ENCODE measurements around the gene RCVRN.

RCVRN gene

GRCh38 chr17:9895923-9896322 lies 9.1 kb downstream of the RCVRN start:
- no peak for DNase-seq

- no peak for DNase-seq
Observed at GRCh38 chr17:9894231-9894630, 10.8 kb downstream of the RCVRN start.

DNA sequence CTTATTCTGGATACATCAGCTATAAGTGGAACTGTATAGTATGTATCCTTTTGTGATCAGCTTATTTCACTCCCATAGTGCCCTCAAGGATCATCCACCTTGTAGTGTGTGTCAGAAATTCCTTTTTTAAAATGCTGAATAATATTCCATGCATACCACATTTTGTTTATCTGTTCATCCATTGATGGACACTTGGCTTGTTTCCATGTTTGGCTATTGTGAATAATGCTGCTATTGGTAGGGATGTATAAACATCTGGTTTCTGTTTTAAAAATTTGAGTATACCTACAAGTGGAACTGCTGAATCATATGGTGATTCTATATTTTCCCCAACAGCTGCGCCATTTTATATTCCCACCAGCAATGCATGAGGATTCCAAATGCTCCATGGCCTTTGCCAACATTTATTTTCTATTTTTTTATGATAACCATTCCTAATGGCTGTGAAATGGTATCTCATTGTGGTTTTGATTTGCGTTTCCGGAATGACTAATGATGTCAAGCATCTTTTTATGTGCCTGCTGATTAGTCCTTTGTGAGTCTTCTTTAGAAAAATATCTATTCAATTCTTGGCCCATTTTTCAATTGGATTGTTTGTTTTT lies 11.6 kb downstream of the RCVRN start:
- no peak for DNase-seq

DNA sequence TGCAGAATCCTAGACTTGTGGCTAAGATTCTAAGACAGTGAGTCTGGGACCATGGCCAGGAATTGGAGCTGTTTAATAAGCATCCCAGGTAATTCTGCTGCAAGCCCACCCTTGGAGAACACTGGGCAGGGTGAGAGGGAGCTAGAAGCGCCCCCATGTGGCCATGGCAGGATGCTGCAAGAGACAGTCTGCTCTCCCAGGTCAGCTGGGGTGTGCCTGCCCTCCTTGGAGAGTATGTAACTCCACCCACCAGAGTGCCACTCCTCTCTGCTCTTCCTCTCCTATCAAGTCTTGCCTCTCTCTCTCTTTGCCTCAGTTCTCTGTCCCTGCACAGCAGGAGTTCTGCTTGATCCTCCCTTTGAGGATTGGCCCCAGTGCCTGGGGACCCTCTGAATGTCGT lies 14.9 kb downstream of the RCVRN start:
- DNase-seq, result peak; percentile 62

DNA sequence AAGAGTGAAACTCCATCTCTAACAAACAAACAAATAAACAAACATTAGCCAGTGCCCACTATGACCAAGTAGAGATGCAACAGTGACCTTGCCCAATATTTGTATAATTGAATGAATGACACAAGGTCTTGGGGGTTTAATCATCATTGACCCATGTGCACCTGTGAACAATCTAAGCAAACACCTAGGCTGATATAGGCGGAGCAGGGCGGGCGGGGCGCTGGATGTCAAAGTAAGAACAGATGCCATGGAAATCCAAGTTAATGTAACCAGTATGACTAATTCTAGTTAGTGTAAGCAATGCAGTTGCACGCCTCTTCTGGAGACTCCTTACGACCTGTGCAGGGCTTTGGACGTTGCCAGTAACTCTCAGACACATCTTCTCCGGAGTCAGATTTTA lies 17.6 kb downstream of the RCVRN start:
- DNase-seq, result no peak

DNA sequence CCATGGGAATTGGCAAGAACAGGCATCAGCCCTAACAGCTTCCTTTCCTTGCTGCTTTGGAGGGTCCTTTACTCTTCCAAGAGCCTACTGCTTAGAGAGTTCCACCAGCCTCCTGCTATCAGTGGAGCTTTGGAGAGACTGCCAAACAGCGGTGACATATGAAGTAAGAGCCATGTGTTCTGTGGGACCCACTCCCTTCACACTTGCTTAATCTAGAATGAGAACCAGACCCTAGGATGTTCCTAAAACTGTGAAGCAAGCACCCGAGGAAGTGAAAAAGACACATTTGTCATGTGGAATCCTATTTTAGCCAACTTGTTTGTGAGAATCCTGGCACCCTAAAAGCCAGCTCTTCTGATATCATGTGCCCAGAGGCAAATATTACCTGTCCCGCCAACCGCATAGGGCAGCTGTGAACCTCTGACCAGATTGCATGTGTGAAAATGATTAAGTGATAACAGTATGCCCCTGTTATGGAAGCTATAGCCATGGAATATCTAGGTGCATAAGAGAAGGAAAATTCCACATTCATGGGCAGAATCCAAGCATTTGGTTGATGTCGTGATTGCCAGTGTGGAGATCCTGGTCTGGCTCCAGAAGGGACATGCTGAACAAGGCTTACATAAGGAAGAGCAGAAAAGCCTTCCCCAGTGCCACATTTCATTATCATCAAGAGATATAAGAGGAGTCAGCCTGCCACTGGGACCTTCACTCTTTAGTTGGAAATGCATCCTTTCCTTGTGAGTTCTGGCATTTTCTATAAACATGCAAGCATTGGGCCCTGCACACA lies 18.7 kb downstream of the RCVRN start:
- DNase-seq, result no peak

DNA sequence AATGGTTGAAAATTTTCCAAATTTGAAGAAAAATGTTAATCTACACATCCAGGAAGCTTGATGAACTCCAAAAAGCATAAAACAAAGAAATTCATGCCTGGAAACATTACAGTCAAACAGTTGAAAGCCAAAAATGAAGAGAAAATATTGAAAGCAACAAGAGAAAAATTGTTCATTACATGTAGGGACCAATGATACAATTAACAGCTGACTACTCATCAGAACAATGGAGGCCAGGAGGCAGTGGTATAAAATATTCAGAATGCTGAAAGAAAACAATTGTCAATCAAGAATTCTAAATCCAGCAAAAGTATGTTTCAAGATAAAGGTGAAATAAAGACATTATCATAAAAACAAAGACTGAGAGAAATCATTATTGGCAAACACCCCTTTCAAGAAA lies 21.6 kb downstream of the RCVRN start:
- no peak for DNase-seq

DNA sequence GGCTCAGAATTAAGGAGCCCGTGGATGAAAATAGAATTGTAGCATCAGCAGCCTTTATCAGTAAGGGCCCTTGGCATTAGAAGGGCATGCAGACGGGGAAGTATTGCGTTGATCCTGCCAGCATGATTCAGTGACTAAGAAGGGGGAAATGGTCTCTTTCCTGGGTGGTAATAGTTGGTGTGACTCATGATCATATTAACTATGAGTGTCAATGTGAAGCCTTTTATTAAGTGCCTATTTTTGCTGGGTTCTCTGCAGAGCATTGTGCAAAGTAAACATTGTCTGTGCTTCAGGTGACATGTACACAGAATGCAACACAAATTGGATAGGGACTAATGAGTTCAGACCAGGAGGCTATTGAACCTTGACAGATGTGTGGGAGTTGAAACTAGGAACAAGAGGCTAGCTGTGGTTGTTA lies 24.5 kb downstream of the RCVRN start:
- DNase-seq, result no peak

DNA sequence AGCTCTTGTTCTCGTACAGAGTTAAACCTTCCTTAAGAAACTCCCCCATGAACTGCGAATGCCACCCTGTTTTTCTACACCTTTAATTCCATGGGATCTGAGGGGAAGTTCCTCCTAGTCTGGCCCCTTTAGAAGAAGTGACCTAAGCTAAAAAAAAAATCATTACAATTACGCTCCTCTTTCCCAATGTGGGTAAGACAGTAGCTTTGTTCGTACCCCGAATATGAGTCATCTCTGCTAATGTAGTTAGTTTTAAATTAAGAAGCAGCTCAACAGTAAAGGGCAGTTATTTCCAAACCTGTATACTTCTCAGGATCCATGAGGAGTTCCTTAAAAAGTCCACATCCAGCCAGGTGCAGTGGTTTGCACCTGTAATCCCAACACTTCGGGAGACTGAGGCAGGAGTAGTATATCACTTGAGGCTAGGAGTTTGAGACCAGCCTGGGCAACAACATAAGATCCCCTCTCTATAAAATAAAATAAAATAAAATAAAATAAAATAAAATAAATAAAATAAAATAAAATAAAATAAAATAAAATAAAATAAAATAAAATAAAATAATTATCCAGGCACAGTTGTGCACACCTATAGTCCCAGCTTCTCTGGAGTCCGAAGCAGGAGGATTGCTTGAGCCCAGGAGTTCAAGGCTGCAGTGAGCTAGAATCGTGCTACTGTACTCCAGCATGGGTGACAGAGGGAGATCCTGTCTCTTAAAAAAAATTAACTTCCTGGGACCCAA lies 26.1 kb downstream of the RCVRN start:
- no peak for DNase-seq

- DNase-seq, result no peak
Observed at GRCh38 chr17:9878356-9878755, 26.7 kb downstream of the RCVRN start.

DNA sequence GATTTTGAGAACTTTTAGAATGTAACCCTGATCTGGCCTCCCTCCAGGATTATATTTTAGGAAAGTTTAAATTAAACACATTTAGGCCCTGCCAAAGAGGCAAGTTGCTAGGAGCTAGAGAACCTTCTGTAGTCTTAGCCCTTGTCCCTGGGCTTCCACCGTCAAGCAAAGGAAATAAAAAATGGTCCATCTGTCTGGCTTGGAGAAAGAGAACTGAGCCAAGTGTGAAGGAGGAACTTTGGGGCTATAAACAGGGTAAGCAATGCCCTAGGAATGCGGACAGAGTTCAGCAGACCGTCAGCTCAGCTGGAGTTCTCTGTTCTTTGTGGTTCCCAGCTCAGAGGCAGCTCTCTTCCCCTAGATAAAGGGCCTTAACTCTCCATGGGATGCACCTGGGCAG lies 29.6 kb downstream of the RCVRN start:
- no peak for DNase-seq

- DNase-seq, result no peak
Observed at GRCh38 chr17:9874722-9875121, 30.3 kb downstream of the RCVRN start.

DNA sequence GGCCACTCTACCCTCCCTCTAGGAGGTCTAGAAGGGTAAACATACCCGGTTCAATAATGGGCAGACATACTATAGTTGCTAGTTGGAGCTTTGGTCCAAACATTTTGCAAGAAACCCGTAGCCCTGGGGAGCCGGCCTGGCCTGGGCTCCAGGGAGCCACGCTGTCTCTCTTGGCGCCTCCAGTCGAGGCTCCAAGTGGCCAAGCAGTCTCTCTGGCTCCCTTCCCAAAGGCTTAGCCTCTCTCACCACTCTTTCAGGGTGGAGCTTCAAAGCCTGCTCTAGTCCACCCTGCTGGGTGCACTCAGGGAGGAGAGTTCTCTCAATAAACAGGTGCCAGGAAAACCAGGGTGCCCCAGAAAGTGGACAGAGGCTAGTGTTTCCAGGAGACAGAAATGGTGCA lies 32.2 kb downstream of the RCVRN start:
- DNase-seq, result no peak

- DNase-seq, result no peak
Observed at GRCh38 chr17:9868552-9868951, 36.5 kb downstream of the RCVRN start.

DNA sequence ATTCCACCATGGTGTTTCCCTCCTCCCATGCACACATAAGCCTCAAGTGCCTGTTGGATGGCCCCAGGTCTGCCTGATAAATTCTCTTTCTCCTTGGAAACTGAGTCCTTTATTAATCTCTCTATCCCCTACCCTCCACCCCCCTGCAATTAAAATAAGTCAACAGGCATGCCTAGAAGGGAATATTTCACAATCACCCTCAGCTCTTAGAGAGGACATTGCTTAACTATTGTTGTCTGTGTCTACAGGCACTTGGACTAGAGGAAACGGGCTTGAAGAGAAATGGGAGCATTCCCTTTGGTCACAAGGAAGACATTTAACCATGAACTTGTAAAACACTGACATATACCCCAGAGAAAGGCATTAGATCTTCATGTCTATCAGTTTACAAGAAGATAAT lies 39.5 kb downstream of the RCVRN start:
- no peak for DNase-seq

GRCh38 chr17:9862949-9863348 lies 42.1 kb downstream of the RCVRN start:
- no peak for DNase-seq

GRCh38 chr17:9862220-9862619 lies 42.9 kb downstream of the RCVRN start:
- DNase-seq, result no peak

DNA sequence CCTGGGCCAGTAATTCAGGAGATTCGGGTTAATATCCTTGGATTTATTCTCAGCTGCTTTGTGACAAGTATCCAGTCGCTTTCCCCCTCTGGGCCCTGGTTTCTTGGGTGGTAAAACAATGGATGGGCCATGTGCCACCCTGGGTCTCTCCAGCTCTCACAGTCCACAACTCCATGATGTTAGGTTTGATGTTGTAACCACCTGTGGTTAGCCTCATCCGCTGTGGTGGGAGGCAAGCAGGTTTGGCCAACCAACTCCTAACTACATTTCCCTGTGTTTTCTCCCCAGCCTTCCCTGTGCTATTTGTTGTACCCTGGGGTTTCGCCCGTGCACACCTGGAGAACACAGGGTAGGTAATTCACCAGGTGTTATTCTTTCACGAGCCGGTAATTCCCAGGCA lies 44.2 kb downstream of the RCVRN start:
- no peak for DNase-seq

DNA sequence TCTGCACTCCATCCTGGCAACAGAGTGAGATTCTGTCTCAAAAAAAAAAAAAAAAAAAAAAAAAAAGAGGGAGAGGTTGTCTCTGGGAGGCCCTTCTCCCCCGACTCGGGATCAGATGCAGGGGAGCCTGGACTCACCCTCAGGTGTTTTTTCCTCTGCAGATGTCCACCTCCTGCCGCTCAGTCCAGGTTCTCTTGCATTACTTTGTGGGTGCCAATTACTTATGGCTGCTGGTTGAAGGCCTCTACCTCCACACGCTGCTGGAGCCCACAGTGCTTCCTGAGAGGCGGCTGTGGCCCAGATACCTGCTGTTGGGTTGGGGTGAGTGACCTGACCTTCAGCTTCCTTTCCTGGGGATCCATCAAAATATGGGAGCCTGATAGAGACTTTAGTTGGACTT lies 45.3 kb downstream of the RCVRN start:
- DNase-seq, result no peak

GRCh38 chr17:9855036-9855435 lies 50.0 kb downstream of the RCVRN start:
- DNase-seq, result no peak

DNA sequence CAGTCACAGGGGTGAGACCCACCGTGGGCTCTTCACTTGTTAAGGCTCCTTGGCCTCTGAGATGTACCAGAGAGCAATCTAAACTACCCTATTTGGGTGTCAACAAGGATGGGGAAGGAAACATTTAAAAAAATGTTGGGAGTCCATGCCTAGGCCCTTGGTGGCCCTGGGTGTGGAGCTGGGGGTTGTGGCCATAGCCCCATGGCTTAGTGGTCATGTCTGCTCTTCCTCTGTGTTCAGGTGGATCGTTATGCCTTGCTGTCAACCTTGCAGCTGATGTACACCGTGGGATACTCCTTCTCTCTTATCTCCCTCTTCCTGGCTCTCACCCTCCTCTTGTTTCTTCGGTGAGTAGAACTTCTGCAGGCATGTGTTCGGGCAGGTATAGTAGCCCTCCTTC lies 50.8 kb downstream of the RCVRN start:
- no peak for DNase-seq

GRCh38 chr17:9850151-9850550 lies 54.9 kb downstream of the RCVRN start:
- no peak for DNase-seq
